Measurements from ENCODE around the gene TCL1A. TPM values are rescaled to one million over a fixed set of nuclear protein-coding genes. Genes with fewer than 3 reads are reported as not detected.

The TCL1A gene
- total RNA-seq, 1 donor from 2014 or later = not detected

- Histone ChIP-seq H3K9ac (ENCODE audit: low read length) (no peak overlapping the region), H3K9me3 (ENCODE audit: insufficient read depth, low read depth, low read length) (no peaks in the 10 kb centered on the region), H3K27ac (ENCODE audit: low read depth, low read length) (no peak overlapping the region), H3K4me1 (ENCODE audit: insufficient read depth, low read length) (no peaks in the 10 kb centered on the region), H3K79me2 (ENCODE audit: insufficient read depth, low read length) (no peaks in the 10 kb centered on the region), H3K4me2 (ENCODE audit: low read length) (no peak overlapping the region), H2AFZ (ENCODE audit: low read depth, low read length) (no peak overlapping the region), H3K36me3 (ENCODE audit: insufficient read depth, low read length) (no peaks in the 10 kb centered on the region), H3K4me3 (ENCODE audit: insufficient read depth, low read depth, low read length) (no peak overlapping the region), H4K20me1 (ENCODE audit: insufficient read depth, low read length) (no peaks in the 10 kb centered on the region), H3K27me3 (ENCODE audit: insufficient read depth, low read length) (no peaks in the 10 kb centered on the region)
- Mint-ChIP-seq H3K4me1 (ENCODE audit: low read depth, unreplicated experiment) (peaks cover 4% of the 10 kb centered on the region), H3K27ac (ENCODE audit: unreplicated experiment) (no peak overlapping the region), H3K27me3 (ENCODE audit: low read depth, unreplicated experiment) (peaks cover 27% of the 10 kb centered on the region), H3K4me3 (ENCODE audit: unreplicated experiment) (no peak overlapping the region), H3K36me3 (ENCODE audit: low read depth, unreplicated experiment) (no peaks in the 10 kb centered on the region), H3K9me3 (ENCODE audit: unreplicated experiment) (no peaks in the 10 kb centered on the region)
- TF ChIP-seq EZH2 (IDR thresholded peaks at IDR 0.05; ENCODE audit: insufficient read depth, low read length) (no peak), CTCF (IDR thresholded peaks at IDR 0.05; ENCODE audit: insufficient read depth, low read depth, low read length) (no peak)
- FAIRE-seq = no peak
- no peak for DNase-seq (ENCODE audit: low read depth)
These were observed 27.0 kb downstream of the TCL1A start for GRCh38 chr14:95686935-95687334.

- Mint-ChIP-seq H3K36me3 (ENCODE audit: low read depth, unreplicated experiment) (no peaks in the 10 kb centered on the region), H3K27me3 (ENCODE audit: low read depth, unreplicated experiment) (peaks cover 25% of the 10 kb centered on the region), H3K9me3 (ENCODE audit: unreplicated experiment) (no peaks in the 10 kb centered on the region), H3K4me3 (ENCODE audit: unreplicated experiment) (no peak within 1 kb of the TSS), H3K27ac (ENCODE audit: unreplicated experiment) (no peak within 1 kb of the TSS), H3K4me1 (ENCODE audit: low read depth, unreplicated experiment) (peaks cover 4% of the 10 kb centered on the region)
- Histone ChIP-seq H4K20me1 (ENCODE audit: insufficient read depth, low read length) (no peaks in the 10 kb centered on the region), H3K9ac (ENCODE audit: low read length) (no peak within 1 kb of the TSS), H3K27me3 (ENCODE audit: insufficient read depth, low read length) (no peaks in the 10 kb centered on the region), H3K4me1 (ENCODE audit: insufficient read depth, low read length) (no peaks in the 10 kb centered on the region), H3K9me3 (ENCODE audit: insufficient read depth, low read depth, low read length) (no peaks in the 10 kb centered on the region), H3K4me3 (ENCODE audit: insufficient read depth, low read depth, low read length) (no peak within 1 kb of the TSS), H3K79me2 (ENCODE audit: insufficient read depth, low read length) (no peaks in the 10 kb centered on the region), H3K36me3 (ENCODE audit: insufficient read depth, low read length) (no peaks in the 10 kb centered on the region), H2AFZ (ENCODE audit: low read depth, low read length) (no peak within 1 kb of the TSS), H3K27ac (ENCODE audit: low read depth, low read length) (no peak within 1 kb of the TSS), H3K4me2 (ENCODE audit: low read length) (no peak within 1 kb of the TSS)
- FAIRE-seq = no peak
- no peak for TF ChIP-seq CTCF (IDR thresholded peaks at IDR 0.05; ENCODE audit: insufficient read depth, low read depth, low read length)
- TF ChIP-seq EZH2 (IDR thresholded peaks at IDR 0.05; ENCODE audit: insufficient read depth, low read length) = no peak
- no peak for DNase-seq (ENCODE audit: low read depth)
These were observed 27.7 kb downstream of the TCL1A start, which contains the start of gene TCL1B for GRCh38 chr14:95685978-95686922. TSS of gene TCL1B (plus strand) at chr14:95686426. CDS start at chr14:95686468, 42 bp downstream.

GRCh38 chr14:95683793-95684192 is 30.1 kb downstream of the TCL1A start:
- FAIRE-seq = no peak
- Histone ChIP-seq H3K4me3 (ENCODE audit: insufficient read depth, low read depth, low read length) (no peak overlapping the region), H3K36me3 (ENCODE audit: insufficient read depth, low read length) (no peaks in the 10 kb centered on the region), H4K20me1 (ENCODE audit: insufficient read depth, low read length) (no peaks in the 10 kb centered on the region), H3K4me1 (ENCODE audit: insufficient read depth, low read length) (no peaks in the 10 kb centered on the region), H3K27me3 (ENCODE audit: insufficient read depth, low read length) (no peaks in the 10 kb centered on the region), H3K9me3 (ENCODE audit: insufficient read depth, low read depth, low read length) (no peaks in the 10 kb centered on the region), H3K27ac (ENCODE audit: low read depth, low read length) (no peak overlapping the region), H3K9ac (ENCODE audit: low read length) (no peak overlapping the region), H3K79me2 (ENCODE audit: insufficient read depth, low read length) (no peaks in the 10 kb centered on the region), H2AFZ (ENCODE audit: low read depth, low read length) (no peak overlapping the region), H3K4me2 (ENCODE audit: low read length) (no peak overlapping the region)
- peaks cover 4% of the 10 kb centered on the region for H3K4me1 Mint-ChIP-seq (ENCODE audit: low read depth, unreplicated experiment)
- H3K4me3 Mint-ChIP-seq (ENCODE audit: unreplicated experiment) = no peak overlapping the region
- DNase-seq (ENCODE audit: low read depth) = no peak
- no peaks in the 10 kb centered on the region for H3K36me3 Mint-ChIP-seq (ENCODE audit: low read depth, unreplicated experiment)
- no peak overlapping the region for H3K27ac Mint-ChIP-seq (ENCODE audit: unreplicated experiment)
- H3K9me3 Mint-ChIP-seq (ENCODE audit: unreplicated experiment) = no peaks in the 10 kb centered on the region
- peaks cover 20% of the 10 kb centered on the region for H3K27me3 Mint-ChIP-seq (ENCODE audit: low read depth, unreplicated experiment)
- no peak for TF ChIP-seq CTCF (IDR thresholded peaks at IDR 0.05; ENCODE audit: insufficient read depth, low read depth, low read length)
- no peak for TF ChIP-seq EZH2 (IDR thresholded peaks at IDR 0.05; ENCODE audit: insufficient read depth, low read length)

Measured in astrocyte (in vitro differentiated cells and primary cell).